Mesenteric fat pad (tissue), 1 donor: ENCODE measurements around the gene DEDD. TPM values are rescaled to one million over a fixed set of nuclear protein-coding genes. Genes with fewer than 3 reads are reported as not detected.
"Not testable (repeated sequence)": the region's sequence is repeated elsewhere in the genome, so short reads cannot be mapped to it uniquely, and the experiment has no call there.

Experiments
- DNase-seq: peaks from one replicate; pipeline ENCODE4 v3.0.0-alpha.2; 2020; ENCODE audit warnings: low spot score
- total RNA-seq: library from RNA; stranded (reverse); fragmentation: NEBNext Ultra II Directional; extraction: Animal tissue kit (Norgen Biotek cat#: 25700); gene quantifications from one replicate; pipeline ENCODE4 v1.2.1, GENCODE V29; 2021
- donor health status: DM: yes; HTN: yes; CAD: no.

Gene DEDD
- total RNA-seq, 1 donor from 2014 or later, result 61.9 TPM

DNA sequence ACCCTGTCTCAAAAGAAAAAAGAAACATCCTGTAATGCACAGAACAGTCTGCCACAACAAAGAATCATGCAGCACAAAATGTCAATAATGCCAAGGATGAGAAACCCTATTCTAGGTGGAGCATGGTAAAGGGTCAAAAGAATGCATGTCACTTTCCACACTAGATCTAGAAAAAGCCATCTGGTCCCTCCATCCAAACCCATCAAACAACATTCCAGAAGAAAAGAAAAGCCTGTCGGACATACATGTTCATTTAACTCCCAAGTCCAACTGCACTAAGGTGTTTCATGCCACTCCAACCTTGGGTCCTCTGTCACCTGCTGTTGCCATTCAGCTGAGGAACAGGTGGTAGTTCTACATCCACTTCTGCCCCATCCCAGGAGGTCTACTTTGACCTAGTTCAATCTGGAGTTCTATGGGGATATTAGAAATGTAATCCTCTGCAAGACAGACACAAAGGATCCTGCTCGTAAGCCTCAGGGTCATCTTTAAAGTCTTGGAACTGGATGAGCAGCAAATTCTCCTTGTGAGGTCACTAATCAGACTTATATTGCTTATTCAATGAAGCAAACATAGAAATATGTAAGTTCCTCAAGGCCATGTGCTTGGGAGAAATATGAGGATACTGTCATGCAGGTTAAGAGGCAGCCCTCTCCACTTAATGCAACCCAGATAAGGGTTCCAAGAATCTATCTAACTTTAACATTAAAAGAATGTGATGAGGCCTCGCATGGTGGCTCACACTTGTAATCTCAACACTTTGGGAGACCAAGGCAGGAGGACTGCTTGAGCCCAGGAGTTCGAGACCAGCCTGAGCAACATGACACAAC is 3.7 kb downstream of the DEDD start:
- DNase-seq, result no peak

DNA sequence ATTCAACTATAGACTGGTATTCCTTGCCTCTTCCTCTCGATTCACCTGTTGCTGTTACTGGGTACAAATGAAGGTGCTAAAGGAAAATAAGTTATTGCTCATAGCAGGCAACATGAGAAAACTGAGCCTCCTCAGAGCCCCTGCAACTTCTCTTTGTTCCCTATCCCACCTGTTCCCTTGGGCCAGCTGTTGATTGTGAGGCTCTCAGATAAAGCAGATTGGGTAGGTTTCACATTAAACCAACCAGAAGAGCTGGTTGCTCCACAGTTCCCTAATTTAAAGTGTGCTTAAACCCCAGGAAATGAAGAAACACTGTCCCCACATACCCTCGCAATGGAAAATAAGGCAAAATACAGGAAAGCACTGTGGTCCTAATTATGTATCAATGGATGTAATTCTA is 4.8 kb downstream of the DEDD start:
- no peak for DNase-seq

DNA sequence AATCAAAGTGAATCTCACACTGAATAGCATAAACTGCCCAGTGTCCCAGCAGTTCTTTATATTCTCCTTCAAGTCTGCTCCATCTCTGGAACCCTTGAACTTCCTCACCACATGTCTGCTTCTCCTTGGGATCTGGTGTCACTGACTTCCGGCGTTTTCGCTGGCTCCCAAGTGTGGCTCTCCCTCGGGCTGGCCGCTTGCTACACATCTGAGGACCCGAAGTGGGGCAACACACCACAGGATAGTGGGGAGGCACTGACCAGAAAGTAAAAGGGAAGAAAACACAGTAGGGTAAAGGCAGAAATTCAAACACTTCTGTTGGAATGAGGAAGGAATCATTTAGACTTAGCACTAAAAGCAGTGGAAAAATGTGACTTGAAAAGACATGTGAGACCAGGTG is 9.5 kb downstream of the DEDD start:
- no peak for DNase-seq

DNA sequence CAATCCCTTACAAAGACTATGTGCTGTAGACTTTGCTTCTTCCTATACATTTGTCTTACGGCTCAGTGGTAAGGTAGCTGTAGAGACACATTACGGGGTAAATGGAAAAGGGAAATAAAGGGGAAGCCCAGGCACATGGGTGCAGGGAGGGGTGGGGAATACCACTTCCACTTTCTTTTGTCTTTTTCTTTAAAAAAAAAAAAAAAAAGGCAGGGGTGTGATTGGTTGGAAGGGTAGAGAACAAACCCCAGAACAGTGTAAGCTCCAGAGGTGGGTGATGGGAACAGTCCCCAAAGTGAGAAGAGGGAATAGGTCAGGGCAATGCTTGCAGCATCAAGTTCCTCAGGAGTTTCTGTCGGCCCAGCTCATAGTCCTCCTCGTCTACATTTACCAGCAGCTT is 10.6 kb downstream of the DEDD start:
- DNase-seq, result no peak

DNA sequence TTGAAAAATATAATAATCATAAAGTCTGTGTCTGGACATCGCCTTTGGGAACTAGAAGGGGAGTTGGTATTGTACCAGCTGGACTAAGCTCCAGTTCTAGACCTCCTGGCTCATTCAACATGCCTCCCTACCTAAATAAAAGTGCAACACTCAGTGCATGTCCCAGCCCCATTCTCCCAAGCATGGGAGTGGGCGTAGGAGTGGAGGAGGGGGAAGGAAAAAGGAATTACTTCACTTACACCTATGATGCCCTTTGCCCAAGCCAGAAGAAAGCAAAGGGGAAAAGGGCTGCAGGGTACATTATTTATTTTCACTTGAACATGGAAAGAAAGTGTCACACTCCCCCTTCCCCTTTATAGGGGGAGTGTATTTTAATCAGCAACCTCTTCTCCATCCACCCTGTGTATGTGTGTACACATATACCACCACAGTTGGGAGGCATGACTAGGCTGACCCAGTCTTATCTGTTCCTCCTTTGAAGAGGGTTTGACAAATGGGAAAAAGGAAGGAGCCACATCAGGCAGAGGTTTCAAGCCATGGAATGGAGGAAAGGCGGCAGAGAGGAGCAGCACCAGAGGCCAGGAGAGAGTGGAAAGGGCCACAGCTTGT is 11.3 kb downstream of the DEDD start:
- no peak for DNase-seq

DNA sequence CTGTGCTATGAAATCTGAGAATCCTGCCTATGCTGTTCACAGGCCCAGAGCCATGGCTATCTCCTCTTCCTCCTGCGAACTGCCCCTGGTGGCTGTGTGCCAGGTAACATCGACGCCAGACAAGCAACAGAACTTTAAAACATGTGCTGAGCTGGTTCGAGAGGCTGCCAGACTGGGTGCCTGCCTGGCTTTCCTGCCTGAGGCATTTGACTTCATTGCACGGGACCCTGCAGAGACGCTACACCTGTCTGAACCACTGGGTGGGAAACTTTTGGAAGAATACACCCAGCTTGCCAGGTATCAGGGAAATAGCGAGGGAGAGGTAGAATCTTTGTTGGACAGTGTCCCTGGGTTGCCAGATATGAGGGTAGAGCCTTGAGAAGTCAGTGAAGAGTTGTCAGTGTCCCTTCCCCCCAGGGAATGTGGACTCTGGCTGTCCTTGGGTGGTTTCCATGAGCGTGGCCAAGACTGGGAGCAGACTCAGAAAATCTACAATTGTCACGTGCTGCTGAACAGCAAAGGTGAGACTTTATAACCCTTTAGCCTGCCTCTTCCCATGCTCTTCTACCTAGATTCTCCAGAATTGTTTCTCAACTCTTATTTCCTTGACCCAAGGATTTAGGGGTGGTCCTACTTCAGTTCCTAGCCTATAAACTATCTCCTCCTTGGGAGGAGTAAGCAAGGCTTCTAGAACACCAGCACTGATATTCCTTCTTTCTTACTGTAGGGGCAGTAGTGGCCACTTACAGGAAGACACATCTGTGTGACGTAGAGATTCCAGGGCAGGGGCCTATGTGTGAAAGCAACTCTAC is 13.2 kb downstream of the DEDD start:
- DNase-seq, result peak; percentile 28

DNA sequence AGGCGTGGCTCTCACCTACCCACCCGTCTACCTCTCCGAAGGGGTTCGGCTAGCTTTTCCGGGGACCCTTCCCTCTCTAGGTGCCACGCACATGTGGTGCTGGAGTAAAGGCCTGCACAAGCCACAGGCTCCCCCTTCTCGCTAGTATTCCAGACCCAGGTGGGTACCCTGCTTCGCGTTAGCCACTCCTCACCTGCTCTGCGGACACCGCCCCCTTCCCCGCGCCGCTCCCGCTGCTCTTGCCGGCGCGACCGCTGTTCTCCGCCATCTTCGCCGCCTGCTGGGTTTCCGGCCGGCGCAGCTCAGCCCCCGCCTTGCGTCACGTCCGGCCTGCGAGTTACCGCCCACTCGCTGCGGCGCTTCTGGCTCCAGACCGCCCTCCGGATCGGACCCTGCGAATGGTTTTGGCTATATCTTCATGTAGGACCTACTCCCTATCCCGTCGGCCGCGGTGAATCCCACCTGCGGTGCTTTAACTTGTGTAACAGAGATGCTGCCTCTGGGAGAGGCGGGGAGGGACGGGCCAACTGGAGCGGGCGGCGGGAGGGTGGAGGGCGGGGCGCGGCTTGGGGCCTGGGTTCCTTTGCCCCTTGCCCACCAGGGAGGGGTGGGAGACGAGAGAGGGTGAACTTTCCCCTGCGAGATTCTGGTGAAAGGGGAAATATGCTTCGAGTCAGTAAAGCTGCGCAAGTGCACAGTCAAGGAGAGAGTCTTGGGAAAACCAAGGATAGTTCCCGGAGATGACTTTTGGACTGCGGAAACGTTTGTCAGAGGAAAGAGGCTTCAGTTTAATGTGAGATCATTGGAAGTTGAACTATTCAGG is 14.5 kb downstream of the DEDD start, which contains the start of the genes NIT1 and PFDN2:
NIT1 (plus strand) TSS at position 347 of the 823 bp plus-strand sequence; CDS start at position 419, 72 bp downstream.
PFDN2 (minus strand) TSS at position 279 of the 823 bp plus-strand sequence; CDS start at position 268, 11 bp downstream.
- peak; percentile 97 for DNase-seq

DNA sequence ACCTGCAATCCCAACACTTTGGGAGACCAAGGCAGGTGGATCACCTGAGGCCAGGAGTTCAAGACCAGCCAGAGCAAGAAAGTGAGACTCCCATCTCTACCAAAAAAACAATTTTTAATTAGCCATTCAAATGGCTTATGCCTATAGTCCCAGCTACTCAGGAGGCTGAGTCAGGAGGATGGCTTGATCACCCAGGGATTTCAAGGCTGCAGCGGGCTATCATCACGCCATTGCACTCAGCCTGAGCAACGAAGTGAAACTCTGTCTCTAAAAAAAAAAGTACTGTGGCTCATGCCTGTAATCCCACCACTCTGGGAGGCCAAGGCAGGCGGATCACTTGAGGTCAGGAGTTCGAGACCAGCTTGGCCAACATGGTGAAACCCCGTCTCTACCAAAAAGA is 16.5 kb downstream of the DEDD start:
- DNase-seq, result not testable (repeated sequence)

DNA sequence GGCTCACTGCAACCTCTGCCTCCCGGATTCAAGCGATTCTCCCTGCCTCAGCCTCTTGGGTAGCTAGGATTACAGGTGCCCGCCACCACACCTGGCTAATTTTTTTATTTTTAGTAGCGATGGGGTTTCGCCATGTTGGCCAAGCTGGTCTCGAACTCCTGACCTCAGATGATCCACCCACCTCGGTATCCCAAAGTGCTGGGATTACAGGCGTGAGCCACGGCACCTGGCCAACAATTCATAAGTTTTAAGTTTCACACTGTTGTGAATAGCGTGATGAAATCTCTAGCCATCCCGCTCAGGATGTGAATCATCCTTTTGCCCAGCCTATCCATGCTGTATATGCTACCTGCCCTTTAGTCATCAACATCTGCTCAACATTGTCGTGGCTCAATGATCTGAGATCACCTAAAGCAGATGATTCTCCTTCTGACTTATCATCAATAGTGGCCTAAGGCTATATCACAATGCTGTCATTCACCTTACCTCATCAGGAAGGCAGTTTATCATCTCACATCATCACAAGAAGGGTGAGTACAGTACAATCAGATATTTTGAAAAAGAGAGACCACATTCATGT is 17.2 kb downstream of the DEDD start:
- DNase-seq, result no peak

DNA sequence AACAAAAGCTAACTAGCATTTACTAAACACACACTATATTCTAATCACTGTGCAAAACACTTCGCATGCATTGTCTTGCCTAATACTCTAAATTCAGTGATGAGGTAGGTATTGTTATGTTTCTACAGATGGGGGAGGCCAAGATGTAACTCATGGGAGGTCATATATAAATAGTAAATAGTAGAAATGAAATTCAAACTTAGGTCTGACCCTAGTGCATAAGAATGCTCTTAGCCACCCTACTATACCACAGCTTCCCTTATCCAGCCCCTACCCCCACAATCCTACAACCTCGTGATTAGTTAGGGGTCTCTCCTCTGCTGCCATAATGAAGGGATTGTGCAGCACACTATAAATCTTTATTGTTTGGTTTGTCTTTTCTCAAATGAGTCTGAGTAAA is 17.9 kb downstream of the DEDD start:
- DNase-seq, result no peak

DNA sequence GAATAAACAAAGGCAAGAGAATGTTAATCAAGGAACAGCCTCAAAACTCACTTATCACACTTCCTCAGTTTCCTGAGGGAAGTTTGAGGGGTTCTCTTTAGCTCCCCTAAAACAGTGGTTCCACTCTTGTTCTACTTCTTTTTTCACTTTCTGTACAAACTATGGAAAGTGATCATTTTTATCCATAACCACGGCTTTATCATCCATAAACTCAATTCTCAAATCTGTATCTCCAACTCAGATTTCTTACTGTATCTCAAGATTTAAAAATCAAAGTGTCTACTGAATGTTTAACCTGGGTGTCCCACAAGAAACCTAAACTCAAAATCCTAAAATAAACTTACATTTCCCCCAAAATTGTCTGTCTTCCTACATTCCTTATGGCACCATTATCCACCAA is 18.6 kb downstream of the DEDD start:
- DNase-seq, result no peak

DNA sequence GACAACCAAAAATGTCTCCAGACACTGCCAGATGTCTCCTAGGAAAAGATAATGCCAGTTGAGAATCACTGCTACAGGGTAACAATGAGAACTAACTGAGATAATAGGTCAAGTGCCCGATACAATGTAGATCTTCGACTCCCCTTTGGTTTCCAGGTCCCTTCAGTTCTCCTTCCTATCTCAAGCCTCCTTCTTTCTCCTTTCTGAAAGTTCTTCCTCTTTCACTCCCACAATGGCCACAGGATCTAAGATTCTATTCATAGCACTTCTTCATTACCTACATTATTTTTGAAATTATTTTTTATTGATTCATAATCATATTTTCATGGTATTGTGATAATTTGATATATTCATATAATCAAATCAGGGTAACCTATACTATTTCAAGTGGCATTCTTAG is 20.9 kb downstream of the DEDD start:
- DNase-seq, result no peak

DNA sequence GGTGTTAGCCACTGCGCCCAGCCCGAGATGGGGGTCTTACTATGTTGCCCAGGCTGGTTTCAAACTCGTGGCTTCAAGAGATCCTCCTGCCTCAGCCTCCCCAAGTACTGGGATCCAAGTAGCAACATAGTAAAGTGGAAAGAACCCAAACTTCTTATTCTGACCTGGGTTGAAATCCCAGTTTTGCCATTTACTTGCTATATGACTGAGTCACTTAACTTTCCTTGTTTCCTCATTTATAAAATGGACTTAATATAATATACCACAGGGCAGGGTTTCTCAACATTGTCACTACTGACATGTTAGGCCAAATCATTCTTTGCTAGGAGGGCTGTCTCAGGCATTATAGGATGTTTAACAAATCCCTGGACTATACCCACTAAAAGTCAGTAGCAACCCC is 21.4 kb downstream of the DEDD start:
- no peak for DNase-seq

DNA sequence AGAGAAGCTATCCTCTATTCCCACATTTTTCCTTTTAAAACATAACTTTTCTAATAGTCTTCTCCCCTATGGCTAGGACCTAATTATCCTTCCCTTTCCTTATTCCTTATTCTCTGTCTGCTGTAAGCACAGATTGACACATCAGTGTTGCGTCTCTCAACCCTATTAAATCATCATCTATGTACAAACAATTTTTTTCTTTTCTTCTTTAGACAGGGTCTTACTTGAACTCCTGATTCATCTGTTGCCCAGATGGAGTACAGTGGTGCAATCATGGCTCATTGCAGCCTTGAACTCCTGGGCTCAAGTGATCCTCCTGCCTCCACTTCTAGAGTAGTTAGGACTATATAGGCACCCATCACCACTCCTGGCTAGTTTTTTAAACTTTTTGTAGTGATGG is 26.0 kb downstream of the DEDD start:
- no peak for DNase-seq

DNA sequence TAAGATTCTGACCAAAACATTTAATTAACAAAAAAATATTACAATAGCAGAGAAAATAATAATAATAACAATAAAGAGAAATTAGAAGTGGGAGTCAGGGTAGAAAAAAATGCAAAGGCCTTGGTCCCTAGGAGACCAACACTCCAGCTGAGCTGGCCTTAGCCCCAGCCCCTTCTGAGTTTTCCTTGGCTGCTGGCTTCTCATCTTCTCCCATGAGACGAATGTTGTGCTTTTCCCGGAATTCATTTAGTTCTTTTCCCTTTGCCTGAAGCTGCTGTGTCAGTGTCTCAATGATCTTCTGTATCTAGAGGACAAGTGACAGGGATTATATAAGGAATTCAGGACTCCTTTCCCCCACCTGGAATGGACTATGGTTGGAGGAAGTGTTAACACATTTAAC is 31.9 kb downstream of the DEDD start:
- peak; percentile 22 for DNase-seq

DNA sequence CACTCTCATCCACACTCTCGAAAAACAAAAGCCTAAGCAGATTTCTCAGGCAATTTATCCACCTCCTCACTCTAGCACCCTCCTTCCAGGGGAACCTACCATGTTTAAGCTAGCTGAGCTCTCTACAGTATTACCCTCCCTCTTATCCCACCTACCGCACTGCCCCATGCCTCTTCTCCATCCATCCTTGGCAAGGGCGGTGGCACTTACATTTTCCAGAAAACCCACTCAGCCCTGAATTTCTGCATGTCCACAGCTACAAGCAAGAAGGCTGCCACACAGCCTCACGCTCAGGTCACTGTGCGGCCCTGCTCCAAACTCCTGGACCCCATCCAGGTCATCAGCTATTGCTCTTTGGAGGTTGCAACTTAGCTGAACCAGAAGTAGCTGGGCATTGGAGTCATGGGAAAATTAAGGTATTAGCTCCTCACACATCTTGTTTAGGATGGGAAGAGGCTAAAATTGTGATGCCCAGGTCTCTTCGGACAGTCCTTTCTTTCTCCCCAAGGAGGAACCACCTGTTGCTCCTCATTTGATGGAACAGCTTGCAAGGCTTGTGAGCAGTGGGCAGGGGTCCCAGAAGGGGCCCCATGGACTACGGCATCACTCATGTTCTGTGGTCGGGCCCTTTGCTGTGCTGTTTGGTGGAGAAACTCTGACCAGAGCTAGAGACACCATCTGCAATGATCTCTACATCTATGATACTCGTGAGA is 33.2 kb downstream of the DEDD start:
- DNase-seq, result peak; percentile 62

DNA sequence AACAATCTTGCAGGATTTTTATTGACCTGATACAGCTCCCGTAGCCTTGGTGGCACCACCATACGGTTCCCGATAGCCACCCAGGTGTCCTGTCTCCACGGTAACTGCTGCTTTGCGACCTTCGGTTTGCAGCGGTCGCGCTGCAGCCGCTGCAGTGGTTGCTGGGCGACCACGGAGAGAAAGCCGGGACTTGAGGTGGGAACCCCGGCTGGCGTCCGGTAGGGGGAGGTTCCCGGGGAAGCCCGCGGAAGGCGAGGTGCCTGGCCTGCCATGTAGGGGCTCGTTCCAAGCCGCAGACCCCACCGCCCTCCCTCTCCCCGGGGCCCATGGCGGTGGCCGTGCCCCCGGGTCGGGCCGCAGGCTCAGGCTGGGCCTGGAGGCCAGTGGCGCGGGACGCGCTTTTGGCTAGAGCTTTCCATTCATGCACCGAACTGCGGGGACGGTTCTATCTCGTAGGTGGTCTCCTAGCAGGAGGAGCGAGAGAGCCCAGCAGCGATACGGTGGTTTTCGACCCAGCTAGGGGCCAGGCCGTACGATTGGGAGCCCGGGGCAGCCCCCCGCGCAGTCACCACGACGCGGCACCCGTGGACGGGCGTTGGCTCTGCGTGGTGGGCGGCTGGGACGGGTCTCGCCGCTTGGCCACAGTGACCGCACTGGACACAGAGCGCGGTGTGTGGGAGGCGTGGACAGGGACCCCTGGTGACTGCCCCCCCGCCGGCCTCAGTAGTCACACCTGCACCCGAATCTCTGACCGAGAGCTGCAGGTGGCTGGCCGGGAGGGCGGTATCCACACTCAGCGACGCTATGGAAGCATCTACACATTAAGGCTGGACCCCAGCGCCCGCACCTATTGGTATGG is 34.0 kb downstream of the DEDD start, which contains the start of gene KLHDC9:
KLHDC9 (plus strand) TSS at position 152 of the 859 bp plus-strand sequence; CDS start at position 327, 175 bp downstream.
- peak; percentile 90 for DNase-seq

DNA sequence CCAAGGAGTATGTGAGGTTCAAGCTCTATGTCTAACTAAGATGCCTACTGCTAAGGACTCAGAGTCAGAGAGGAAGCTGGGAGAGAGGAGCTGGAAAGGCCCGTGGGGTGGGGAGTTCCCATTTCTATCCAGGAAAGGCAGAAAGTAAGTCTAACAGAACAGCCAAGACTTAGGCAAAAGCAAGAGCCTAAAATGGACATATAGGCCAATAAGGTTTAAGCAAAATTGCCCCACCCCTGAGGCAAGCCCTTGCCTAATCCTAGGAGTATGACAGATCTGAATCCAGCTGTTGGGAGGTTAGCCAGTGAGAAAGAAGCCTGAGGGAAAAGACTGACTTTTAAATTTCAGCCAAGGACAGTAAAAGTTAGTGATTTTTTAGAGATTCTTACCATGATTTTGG is 35.9 kb downstream of the DEDD start:
- DNase-seq, result peak; percentile 20

DNA sequence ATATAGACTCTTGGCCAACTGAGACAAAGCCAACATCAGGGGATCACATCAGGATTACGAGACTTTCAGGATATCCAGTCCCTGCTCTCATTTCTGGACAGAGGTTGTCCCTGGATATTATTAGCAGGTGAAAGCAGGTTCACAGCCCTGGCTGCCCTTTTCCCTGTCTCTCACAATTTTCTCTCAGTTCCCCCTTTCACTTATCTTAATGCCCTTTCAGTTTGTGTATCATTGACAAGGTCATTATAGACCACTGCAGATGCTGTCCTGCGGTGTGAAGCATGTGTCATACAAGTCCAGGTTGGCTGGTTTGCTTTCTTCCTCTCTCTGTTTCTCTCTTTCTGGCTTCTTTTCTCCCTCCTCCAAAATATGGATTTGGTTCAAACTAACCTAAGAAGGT is 36.5 kb downstream of the DEDD start:
- no peak for DNase-seq
